H1 (cell line): ENCODE measurements around the gene PTGFR. TPM values are rescaled to one million over a fixed set of nuclear protein-coding genes. Genes with fewer than 3 reads are reported as not detected.

Experiments used
- CTCF ChIA-PET: fragments of 300-600 bp; sonication (Branson Sonifier 250); formaldehyde crosslinking; loops from one replicate; lab custom pipeline; 2021; ENCODE audit not compliant: partially characterized antibody; lab: Charles Lee
- POLR2A ChIA-PET: fragments of 300-600 bp; sonication (Branson Sonifier 250); formaldehyde crosslinking; loops from one replicate; lab custom pipeline; 2021; ENCODE audit warnings: inconsistent platforms; ENCODE audit not compliant: partially characterized antibody; lab: Charles Lee
- DNase-seq, 2 experiments: peaks; one replicate each; pipeline versions ENCODE4 v3.0.0 to v3.0.0-alpha.2; 2010 to 2022; ENCODE audit warnings: low spot score in 2 of 2, low read depth in 1 of 2, mixed read lengths in 1 of 2
- FAIRE-seq: peaks from 2 replicates; lab custom pipeline; 2011; peaks lifted over from hg19 to GRCh38; lab: Jason Lieb, UNC
- H2AFZ ChIP-seq: 2 replicates; pipeline ENCODE4 v1.8.1; 2012; ENCODE audit warnings: low read length, inconsistent platforms
- H2AK5ac ChIP-seq: 2 replicates; pipeline ENCODE4 v1.6.1; 2013; ENCODE audit warnings: low read depth, low read length
- H2BK120ac ChIP-seq: replicated peaks from 2 replicates; pipeline ENCODE3; 2013; ENCODE audit warnings: low read depth, low read length, inconsistent platforms
- H2BK12ac ChIP-seq: 2 replicates; pipeline ENCODE4 v1.6.1; 2013; ENCODE audit warnings: low read depth, low read length
- H2BK15ac ChIP-seq: 2 replicates; pipeline ENCODE4 v1.6.1; 2013; ENCODE audit warnings: low read length
- H2BK20ac ChIP-seq: 2 replicates; pipeline ENCODE4 v1.6.1; 2013; ENCODE audit warnings: low read length
- H2BK5ac ChIP-seq: 2 replicates; pipeline ENCODE4 v1.6.1; 2013; ENCODE audit warnings: low read depth, low read length
- H3K14ac ChIP-seq: 2 replicates; pipeline ENCODE4 v1.6.1; 2013; ENCODE audit warnings: inconsistent platforms; ENCODE audit not compliant: insufficient read length
- H3K18ac ChIP-seq: 2 replicates; pipeline ENCODE4 v1.6.1; 2013; ENCODE audit warnings: low read length; ENCODE audit errors: extremely low read depth
- H3K23ac ChIP-seq: 2 replicates; pipeline ENCODE4 v1.6.1; 2013; ENCODE audit warnings: inconsistent platforms; ENCODE audit not compliant: insufficient read length
- H3K23me2 ChIP-seq: 2 replicates; pipeline ENCODE4 v1.6.1; 2013; ENCODE audit warnings: low read depth, low read length
- H3K27ac ChIP-seq: 2 replicates; pipeline ENCODE4 v1.6.1; 2011; ENCODE audit warnings: low read depth, low read length, inconsistent platforms
- H3K27me3 ChIP-seq, 4 experiments: replicated peaks in 1 of 4; 1 replicate in 1 of 4; 2 replicates in 3 of 4; pipeline versions ENCODE4 v1.6.1 to v1.8.1; 2011 to 2013; ENCODE audit warnings: low read length in 3 of 4, mild to moderate bottlenecking in 3 of 4, inconsistent platforms in 2 of 4, mixed read lengths in 2 of 4, moderate library complexity in 1 of 4; ENCODE audit not compliant: control insufficient read depth in 3 of 4, insufficient read depth in 3 of 4; ENCODE audit errors: extremely low read depth in 1 of 4
- H3K36me3 ChIP-seq, 4 experiments: 2 replicates each; pipeline versions ENCODE4 v1.6.1 to v1.8.1; 2011 to 2013; ENCODE audit warnings: mild to moderate bottlenecking in 4 of 4, low read length in 3 of 4, moderate library complexity in 2 of 4, control low read depth in 1 of 4, inconsistent platforms in 1 of 4; ENCODE audit not compliant: insufficient read depth in 4 of 4, control insufficient read depth in 2 of 4
- H3K4ac ChIP-seq: replicated peaks from 2 replicates; pipeline ENCODE3; 2013; ENCODE audit warnings: low read length, low read depth, mixed read lengths, inconsistent platforms; ENCODE audit not compliant: insufficient read length
- H3K4me1 ChIP-seq, 4 experiments: replicated peaks in 1 of 4; 1 replicate in 1 of 4; 2 replicates in 3 of 4; pipeline versions ENCODE4 v1.6.1 to v1.8.1; 2011 to 2013; ENCODE audit warnings: low read length in 3 of 4, inconsistent platforms in 2 of 4, mixed read lengths in 1 of 4; ENCODE audit not compliant: insufficient read depth in 4 of 4, control insufficient read depth in 3 of 4
- H3K4me2 ChIP-seq, 2 experiments: 2 replicates each; pipeline versions ENCODE4 v1.6.1 to v1.8.1; 2011 to 2013; ENCODE audit warnings: low read depth in 2 of 2, low read length in 2 of 2, control low read depth in 1 of 2, inconsistent platforms in 1 of 2, mild to moderate bottlenecking in 1 of 2; ENCODE audit not compliant: insufficient read depth in 1 of 2
- H3K4me3 ChIP-seq, 4 experiments: fragments of 200-600, 300-600 bp in 1 of 4; sonication (generic), shearing (Covaris generic), sonication (Bioruptor Twin) in 1 of 4; 2 replicates each; pipeline versions ENCODE4 v1.5.1 to v1.8.1; 2011 to 2016; ENCODE audit warnings: low read length in 4 of 4, low read depth in 3 of 4, control low read depth in 2 of 4, inconsistent platforms in 2 of 4, mild to moderate bottlenecking in 2 of 4, mixed read lengths in 1 of 4, moderate library complexity in 1 of 4; ENCODE audit not compliant: insufficient read depth in 2 of 4; ENCODE audit errors: extremely low read depth in 1 of 4
- H3K56ac ChIP-seq: replicated peaks from 2 replicates; pipeline ENCODE3; 2013; ENCODE audit warnings: low read depth, mild to moderate bottlenecking, mixed read lengths, low read length, inconsistent platforms; ENCODE audit not compliant: insufficient read length
- H3K79me1 ChIP-seq: 2 replicates; pipeline ENCODE4 v1.6.1; 2013; ENCODE audit warnings: low read depth, low read length, control low read depth
- H3K79me2 ChIP-seq, 2 experiments: 2 replicates each; pipeline versions ENCODE4 v1.6.1 to v1.8.1; 2012 to 2013; ENCODE audit warnings: low read length in 2 of 2, mild to moderate bottlenecking in 2 of 2, inconsistent platforms in 1 of 2; ENCODE audit not compliant: insufficient read depth in 2 of 2, control insufficient read depth in 1 of 2
- H3K9ac ChIP-seq, 4 experiments: replicated peaks in 1 of 4; 1 replicate in 1 of 4; 2 replicates in 3 of 4; pipeline versions ENCODE4 v1.6.1 to v1.8.1; 2011 to 2013; ENCODE audit warnings: low read depth in 3 of 4, low read length in 3 of 4, control low read depth in 2 of 4, mild to moderate bottlenecking in 2 of 4, moderate library complexity in 2 of 4, inconsistent platforms in 1 of 4; ENCODE audit errors: extremely low read depth in 1 of 4
- H3K9me3 ChIP-seq, 2 experiments: 2 replicates each; pipeline versions ENCODE4 v1.6.1 to v1.8.1; 2012 to 2013; ENCODE audit warnings: mild to moderate bottlenecking in 2 of 2, moderate library complexity in 2 of 2, control low read depth in 1 of 2, inconsistent platforms in 1 of 2, low read depth in 1 of 2, low read length in 1 of 2, mixed read lengths in 1 of 2; ENCODE audit not compliant: insufficient read depth in 2 of 2
- H4K20me1 ChIP-seq, 2 experiments: replicated peaks in 1 of 2; 2 replicates each; pipeline versions ENCODE3 to v1.8.1; 2011 to 2013; ENCODE audit warnings: inconsistent platforms in 2 of 2, low read length in 2 of 2, mild to moderate bottlenecking in 1 of 2; ENCODE audit not compliant: insufficient read depth in 2 of 2, control insufficient read depth in 1 of 2
- H4K5ac ChIP-seq: 2 replicates; pipeline ENCODE4 v1.6.1; 2013; ENCODE audit warnings: low read length, low read depth, mixed read lengths, inconsistent platforms; ENCODE audit not compliant: insufficient read length
- H4K8ac ChIP-seq: 2 replicates; pipeline ENCODE4 v1.8.0; 2013; ENCODE audit warnings: mild to moderate bottlenecking, moderate library complexity, low read length, inconsistent platforms; ENCODE audit not compliant: insufficient read depth; ENCODE audit errors: extremely low read depth
- H4K91ac ChIP-seq: replicated peaks from 2 replicates; pipeline ENCODE3; 2013; ENCODE audit warnings: low read length, mixed read lengths, inconsistent platforms; ENCODE audit not compliant: insufficient read length
- CBX8 ChIP-seq: fragments of 300-800, 300-1000 bp; sonication (generic); IDR thresholded peaks from 2 replicates; pipeline ENCODE4 v1.7.1; 2016; ENCODE audit warnings: low read depth, low read length, borderline replicate concordance
- RBBP5 ChIP-seq: IDR thresholded peaks from 2 replicates; pipeline ENCODE4 v1.7.1; 2012; ENCODE audit warnings: low read depth, mild to moderate bottlenecking, inconsistent platforms, low read length, moderate library complexity, borderline replicate concordance
- RXRA ChIP-seq: IDR thresholded peaks from 2 replicates; pipeline ENCODE4 v1.6.1; 2011; ENCODE audit warnings: low read depth, mild to moderate bottlenecking, low read length, moderate library complexity; ENCODE audit not compliant: insufficient read depth
- WGBS, 2 experiments: shearing (Covaris generic) in 1 of 2; methylation state at CpG; one replicate each; pipeline versions ENCODE4 v1.1.6 to v1.1.7; 2013 to 2015; ENCODE audit warnings: low lambda C conversion rate in 2 of 2, mixed read lengths in 2 of 2, inconsistent platforms in 1 of 2, low coverage in 1 of 2, missing lambda C conversion rate in 1 of 2; ENCODE audit not compliant: insufficient replicate concordance in 2 of 2, insufficient coverage in 1 of 2, insufficient read length in 1 of 2; ENCODE audit errors: extremely low coverage in 1 of 2, missing lambda C conversion rate in 1 of 2; 5-methylcytosine and 5-hydroxymethylcytosine counted together
- polyA plus RNA-seq, 7 experiments: library from polyadenylated mRNA; depleted of rRNA in 3 of 7; stranded (reverse) in 5 of 7; unstranded in 2 of 7; fragments of >200 nt in 5 of 7; fragments of 200-250 nt in 2 of 7; gene quantifications; 1 replicate in 5 of 7; 2 replicates in 1 of 7; 4 replicates in 1 of 7; pipeline versions ENCODE4 v1.2.1 to v1.2.3, GENCODE V29; 2011 to 2013; ENCODE audit warnings: missing spikeins in 2 of 7, mixed read lengths in 2 of 7
- total RNA-seq: library from RNA; stranded (reverse); fragmentation: NEBNext Ultra II Directional; extraction: Animal tissue kit (Norgen Biotek cat#: 25700); gene quantifications from 2 replicates; pipeline ENCODE4 v1.2.1, GENCODE V29; 2021
- TF ChIP-seq, protein P1 (sequence below): IDR thresholded peaks from 2 replicates; pipeline ENCODE4 v1.6.1; 2012; ENCODE audit warnings: inconsistent platforms
- TF ChIP-seq, protein P2 (sequence below): IDR thresholded peaks from 2 replicates; pipeline ENCODE4 v1.6.1; 2011; ENCODE audit warnings: low read depth, mild to moderate bottlenecking, low read length; ENCODE audit not compliant: insufficient read depth

Gene PTGFR
- total and polyA plus RNA-seq, 2 of the 8 experiments (the other 6 are each of a cell fraction or from before 2014, with no cell fraction given) = 0.02 TPM; not detected in 1

DNA sequence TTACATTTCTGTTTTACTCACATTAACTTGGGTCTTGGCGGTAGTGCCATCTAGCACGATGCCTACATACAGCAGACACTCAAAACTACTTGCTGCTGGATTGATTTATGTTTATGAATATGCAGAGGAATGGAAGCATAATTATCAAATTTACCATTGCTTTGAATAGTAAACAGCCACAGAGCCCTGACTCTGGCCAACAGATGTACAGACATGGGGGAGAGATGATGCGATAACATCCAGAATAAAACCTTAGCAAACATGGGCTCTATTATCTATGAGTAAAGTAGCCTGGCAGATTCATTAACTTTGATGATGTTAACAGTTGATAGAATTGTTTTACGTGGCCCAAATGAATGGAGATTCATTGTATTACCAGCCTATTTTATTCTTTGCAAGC is 42.8 kb downstream of the PTGFR start:
- Histone ChIP-seq H3K56ac (no peak overlapping the region), H3K9me3 (no peaks in the 10 kb centered on the region), H3K9ac (no peak overlapping the region), H3K23ac (no peak overlapping the region), H3K27ac (no peak overlapping the region), H3K23me2 (no peaks in the 10 kb centered on the region), H3K14ac (no peak overlapping the region), H3K4me3 (no peak overlapping the region), H3K27me3 (no peaks in the 10 kb centered on the region), H3K4me2 (no peak overlapping the region), H2BK5ac (no peak overlapping the region), H2AFZ (no peak overlapping the region), H3K79me1 (no peaks in the 10 kb centered on the region), H4K20me1 (no peaks in the 10 kb centered on the region), H2BK15ac (no peak overlapping the region), H4K91ac (no peak overlapping the region), H2BK120ac (no peak overlapping the region), H3K4me1 (no peaks in the 10 kb centered on the region), H3K79me2 (no peaks in the 10 kb centered on the region), H2BK20ac (no peak overlapping the region), H3K4ac (no peak overlapping the region), H2AK5ac (no peak overlapping the region), H4K5ac (no peak overlapping the region), H3K36me3 (no peaks in the 10 kb centered on the region), H4K8ac (no peak overlapping the region), H3K18ac (no peak overlapping the region), H2BK12ac (no peak overlapping the region)
- ChIA-PET CTCF (interaction anchor here (1.4 kb wide), 1 partner anchor 20 kb away, joined by 3 read pairs; no protein-coding TSS in a partner anchor), POLR2A (no interaction called here)
- no peak for DNase-seq
- FAIRE-seq = no peak
- WGBS, 2 experiments = 93% methylated on average over 4 of the region's 4 CpGs; no CpG with 5 or more reads in 1 of the 2 experiments
- no peak for TF ChIP-seq CBX8
- TF ChIP-seq, protein P1, sequence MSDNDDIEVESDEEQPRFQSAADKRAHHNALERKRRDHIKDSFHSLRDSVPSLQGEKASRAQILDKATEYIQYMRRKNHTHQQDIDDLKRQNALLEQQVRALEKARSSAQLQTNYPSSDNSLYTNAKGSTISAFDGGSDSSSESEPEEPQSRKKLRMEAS = no peak
- TF ChIP-seq, protein P2, sequence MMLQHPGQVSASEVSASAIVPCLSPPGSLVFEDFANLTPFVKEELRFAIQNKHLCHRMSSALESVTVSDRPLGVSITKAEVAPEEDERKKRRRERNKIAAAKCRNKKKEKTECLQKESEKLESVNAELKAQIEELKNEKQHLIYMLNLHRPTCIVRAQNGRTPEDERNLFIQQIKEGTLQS = no peak
- TF ChIP-seq RXRA = no peak
- TF ChIP-seq RBBP5 = no peak
